Hepatocyte (in vitro differentiated cells): Measurements from ENCODE around the gene INO80.

Source experiments
- EZH2 ChIP-seq: fragments of 200-600 bp; sonication (generic); IDR thresholded peaks from 2 replicates; pipeline ENCODE4 v1.6.1; 2016; ENCODE audit warnings: antibody characterized with exemption, mild to moderate bottlenecking, borderline replicate concordance
- TF ChIP-seq, protein P1 (sequence below): fragments of 200-600 bp; sonication (generic); IDR thresholded peaks from 2 replicates; pipeline ENCODE4 v1.5.1; 2016; ENCODE audit warnings: antibody characterized with exemption, mild to moderate bottlenecking; ENCODE audit not compliant: poor library complexity

GRCh38 chr15:41024131-41024530, 91.9 kb downstream of the INO80 start:
- TF ChIP-seq EZH2: no peak
- TF ChIP-seq, protein P1, sequence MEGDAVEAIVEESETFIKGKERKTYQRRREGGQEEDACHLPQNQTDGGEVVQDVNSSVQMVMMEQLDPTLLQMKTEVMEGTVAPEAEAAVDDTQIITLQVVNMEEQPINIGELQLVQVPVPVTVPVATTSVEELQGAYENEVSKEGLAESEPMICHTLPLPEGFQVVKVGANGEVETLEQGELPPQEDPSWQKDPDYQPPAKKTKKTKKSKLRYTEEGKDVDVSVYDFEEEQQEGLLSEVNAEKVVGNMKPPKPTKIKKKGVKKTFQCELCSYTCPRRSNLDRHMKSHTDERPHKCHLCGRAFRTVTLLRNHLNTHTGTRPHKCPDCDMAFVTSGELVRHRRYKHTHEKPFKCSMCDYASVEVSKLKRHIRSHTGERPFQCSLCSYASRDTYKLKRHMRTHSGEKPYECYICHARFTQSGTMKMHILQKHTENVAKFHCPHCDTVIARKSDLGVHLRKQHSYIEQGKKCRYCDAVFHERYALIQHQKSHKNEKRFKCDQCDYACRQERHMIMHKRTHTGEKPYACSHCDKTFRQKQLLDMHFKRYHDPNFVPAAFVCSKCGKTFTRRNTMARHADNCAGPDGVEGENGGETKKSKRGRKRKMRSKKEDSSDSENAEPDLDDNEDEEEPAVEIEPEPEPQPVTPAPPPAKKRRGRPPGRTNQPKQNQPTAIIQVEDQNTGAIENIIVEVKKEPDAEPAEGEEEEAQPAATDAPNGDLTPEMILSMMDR: no peak
